Activated T-cell treated with anti-CD3 and anti-CD28 coated beads, Interleukin-2, amount 50 U/mL, for 1 hour (primary cell): Measurements from ENCODE around the gene ANTKMT.
"Not testable (repeated sequence)": the region's sequence is repeated elsewhere in the genome, so short reads cannot be mapped to it uniquely, and the experiment has no call there.

Source experiments
- DNase-seq: peaks from one replicate; pipeline ENCODE4 v3.0.0-alpha.2; 2020

Gene ANTKMT

DNA sequence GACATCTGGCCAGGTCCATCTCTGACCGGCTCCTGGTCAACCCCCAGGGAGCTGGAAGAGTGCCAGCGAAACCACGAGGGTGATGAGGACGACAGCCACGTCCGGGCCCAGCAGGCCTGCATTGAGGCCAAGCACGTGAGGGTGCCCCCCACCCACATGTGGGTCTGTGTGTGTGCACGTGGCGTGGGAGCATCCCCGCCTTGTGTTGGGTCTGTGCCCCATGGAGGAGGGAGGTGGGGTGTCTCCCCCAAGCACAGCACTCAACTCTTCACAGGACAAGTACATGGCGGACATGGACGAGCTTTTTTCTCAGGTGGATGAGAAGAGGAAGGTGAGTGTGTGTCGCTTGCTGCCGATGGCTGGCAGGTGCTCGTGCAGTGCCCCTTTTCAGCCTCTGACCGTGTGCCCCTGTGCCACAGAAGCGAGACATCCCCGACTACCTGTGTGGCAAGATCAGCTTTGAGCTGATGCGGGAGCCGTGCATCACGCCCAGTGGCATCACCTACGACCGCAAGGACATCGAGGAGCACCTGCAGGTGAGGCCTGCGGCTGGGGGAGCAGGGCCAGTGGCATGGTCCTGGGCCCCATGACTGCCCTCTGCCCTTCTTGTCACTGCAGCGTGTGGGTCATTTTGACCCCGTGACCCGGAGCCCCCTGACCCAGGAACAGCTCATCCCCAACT, 39.1 kb upstream of the ANTKMT start:
- DNase-seq: no peak

DNA sequence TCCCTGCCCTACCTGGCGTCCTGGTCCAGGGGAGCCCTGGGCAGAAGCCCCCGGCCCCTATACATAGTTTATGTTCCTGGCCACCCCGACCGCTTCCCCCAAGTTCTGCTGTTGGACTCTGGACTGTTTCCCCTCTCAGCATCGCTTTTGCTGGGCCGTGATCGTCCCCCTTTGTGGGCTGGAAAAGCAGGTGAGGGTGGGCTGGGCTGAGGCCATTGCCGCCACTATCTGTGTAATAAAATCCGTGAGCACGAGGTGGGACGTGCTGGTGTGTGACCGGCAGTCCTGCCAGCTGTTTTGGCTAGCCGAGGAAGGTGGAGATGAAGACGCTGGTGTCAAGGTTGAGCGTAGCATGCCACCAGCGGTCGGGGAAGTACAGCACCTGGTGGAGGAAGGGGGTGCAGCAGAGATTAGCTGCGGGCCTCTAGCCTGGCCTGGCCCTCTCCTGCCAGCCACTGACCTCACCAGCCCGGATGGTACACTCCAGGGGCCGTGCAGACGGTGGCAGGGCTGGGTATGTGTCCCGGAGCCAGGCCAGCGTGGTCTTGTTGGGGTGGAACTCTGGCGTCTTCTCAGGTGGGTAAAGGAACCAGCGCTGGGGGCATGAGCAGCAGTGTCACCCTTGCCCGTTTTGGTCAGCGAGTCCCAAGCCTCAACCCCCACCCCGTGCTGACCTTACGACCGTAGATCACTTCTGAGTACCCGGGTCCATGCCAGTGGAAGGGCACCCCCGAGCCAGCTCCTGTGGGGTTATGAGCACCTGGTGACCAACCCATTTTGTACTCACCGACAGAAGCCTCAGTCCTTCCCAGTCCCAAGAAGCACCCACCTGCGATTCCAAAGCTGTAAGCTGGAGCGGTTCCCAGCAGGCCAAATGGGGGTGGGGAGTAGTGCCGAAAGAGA, 38.2 kb upstream of the ANTKMT start:
- no peak for DNase-seq

DNA sequence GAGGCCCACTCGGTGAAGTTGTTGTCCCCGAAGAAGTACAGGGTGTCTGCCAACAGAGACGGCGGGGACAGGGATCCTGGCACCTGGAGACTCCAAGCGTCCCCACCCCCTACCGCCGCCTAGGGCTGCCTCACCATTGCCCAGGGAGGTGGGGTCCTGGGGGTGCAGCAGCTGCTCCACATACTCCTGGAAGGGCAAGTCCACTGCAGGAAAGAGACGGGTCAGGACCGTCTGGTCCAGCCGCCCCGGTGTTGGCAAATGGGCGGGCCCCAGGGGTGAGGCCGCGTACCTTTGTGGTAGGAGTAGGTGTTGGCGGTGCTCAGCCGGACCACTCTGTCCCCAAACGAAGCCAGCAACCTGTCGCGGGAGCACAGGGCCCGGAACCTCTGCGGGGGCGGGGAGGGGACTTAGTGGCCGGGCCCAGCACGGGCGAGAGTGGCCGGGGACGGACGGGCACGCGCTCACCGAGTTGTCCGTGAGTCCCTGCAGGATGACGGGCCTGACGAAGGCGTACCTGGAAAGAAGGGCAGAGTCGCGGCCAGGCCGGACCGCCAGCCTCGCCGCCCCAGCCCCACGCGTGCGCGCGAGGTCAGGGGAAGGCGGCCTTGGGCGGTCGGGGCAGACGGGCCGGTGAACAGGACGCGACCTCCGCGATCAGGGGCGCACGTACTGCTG, 37.4 kb upstream of the ANTKMT start:
- no peak for DNase-seq

- DNase-seq: peak; percentile 94
These were observed 36.7 kb upstream of the ANTKMT start, which contains the start of gene JMJD8 for GRCh38 chr16:684071-684794. JMJD8 (minus strand) TSS chr16:684334; CDS start chr16:684319, 15 bp downstream.

DNA sequence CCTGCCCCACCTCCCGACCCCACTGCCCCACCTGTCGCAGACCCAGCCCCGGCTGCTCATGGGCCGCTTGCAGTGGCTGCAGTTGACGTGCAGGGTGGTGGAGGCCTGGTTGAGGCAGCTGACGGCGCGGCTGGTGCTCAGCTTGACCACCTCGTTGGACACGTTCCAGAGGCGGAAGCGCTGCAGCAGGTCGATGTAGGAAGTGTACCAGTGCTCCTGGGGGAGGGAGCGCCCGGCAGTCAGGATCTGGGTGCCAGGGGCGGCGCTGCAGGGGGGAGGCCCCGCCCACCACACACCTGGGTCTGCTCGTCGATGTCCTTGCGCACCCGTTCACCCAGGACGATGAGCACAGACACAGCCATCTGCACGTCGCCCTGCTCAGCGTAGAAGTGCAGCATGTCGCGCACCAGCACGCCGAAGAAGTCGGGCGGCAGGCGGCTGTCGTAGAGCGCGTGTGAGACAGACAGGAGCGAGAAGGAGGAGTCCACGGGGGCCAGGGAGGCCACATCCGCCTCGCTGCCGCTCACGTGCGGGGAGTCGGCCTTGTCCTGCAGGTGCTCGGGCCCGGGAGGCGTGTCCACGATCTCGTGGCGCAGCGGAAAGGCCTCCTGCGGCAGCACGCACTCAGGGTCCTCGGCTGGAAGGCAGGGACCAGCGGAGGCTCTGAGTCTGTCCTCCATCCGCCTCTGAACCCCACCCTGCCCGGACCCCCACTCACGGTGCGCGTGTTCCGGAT, 35.8 kb upstream of the ANTKMT start:
- no peak for DNase-seq

- DNase-seq: no peak
These were observed 35.0 kb upstream of the ANTKMT start for GRCh38 chr16:685967-686366.

DNA sequence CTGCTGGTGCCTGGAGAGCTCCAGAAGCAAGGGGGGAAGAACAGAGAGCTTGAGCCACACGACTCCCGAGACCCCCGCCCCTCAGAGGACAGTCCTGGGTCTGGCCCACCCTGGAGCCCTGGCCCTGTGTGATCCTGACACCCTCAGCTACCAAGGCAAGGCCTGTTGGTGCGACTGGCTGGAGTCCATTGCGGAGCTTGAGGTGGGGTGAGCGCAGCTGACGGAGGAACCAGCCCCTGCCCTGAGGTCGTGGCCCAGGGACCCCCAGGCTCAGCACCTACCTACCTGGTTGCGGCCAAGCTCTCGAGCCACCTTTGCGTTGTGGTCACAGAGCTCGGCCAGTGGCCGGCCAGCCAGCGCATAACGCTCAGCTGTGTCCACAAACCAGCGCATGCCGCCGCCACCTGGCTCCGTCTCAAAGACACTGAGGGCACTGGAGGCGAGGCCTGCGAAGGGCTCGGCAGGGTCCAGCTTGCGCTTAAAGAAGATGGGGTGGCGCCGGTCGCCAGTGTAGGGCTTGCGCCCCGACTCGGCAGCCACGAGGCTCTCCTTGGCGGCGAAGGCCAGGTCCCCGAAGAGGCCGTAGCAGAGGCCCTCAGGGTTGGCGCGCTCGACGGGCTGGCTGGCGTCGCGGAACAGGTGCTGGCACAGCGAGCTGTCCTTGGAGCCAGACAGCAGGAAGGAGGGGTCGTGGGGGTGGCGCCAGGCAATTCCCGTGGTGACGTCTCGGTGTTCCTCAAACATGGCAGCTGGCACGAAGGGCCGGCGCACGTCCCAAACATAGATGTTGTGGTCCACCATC, 34.3 kb upstream of the ANTKMT start:
- no peak for DNase-seq

DNA sequence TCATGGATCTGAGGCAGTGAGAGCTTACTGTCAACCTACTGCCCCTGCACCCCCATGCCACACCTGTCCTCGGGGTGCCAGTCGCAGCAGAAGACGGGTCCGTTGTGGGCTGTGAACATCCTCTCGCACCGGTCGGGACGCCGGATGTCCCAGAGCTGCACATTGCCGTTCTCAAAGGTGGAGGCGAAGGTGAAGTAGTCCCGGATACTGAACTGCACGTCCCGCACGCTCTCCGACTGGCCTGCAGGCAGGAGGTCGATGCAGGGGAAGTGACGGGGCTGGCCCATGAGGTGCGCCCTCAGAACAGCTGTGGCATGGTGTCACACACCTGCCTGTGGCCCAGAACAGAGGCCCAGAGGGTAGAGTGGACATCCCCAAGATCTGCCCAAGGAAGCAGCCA, 33.4 kb upstream of the ANTKMT start:
- DNase-seq: no peak

- DNase-seq: no peak
These were observed 31.6 kb upstream of the ANTKMT start for GRCh38 chr16:689175-689897.

DNA sequence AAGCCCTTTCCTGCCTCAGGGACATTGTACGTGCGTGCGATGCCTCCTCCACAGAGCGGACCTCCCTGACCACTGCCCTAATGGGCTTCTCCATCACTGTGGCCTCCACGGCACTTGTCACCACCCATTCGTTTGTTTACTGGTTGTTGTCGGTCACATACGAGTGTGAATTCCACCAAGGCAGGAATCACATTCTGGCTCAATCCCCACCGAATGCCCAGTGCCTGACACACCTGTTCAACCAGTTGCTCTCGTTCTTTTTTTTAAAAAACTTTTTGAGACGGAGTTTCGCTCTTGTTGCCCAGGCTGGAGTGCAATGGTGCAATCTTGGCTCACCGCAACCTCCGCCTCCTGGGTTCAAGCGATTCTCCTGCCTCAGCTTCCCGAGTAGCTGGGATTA, 29.7 kb upstream of the ANTKMT start:
- not testable (repeated sequence) for DNase-seq

DNA sequence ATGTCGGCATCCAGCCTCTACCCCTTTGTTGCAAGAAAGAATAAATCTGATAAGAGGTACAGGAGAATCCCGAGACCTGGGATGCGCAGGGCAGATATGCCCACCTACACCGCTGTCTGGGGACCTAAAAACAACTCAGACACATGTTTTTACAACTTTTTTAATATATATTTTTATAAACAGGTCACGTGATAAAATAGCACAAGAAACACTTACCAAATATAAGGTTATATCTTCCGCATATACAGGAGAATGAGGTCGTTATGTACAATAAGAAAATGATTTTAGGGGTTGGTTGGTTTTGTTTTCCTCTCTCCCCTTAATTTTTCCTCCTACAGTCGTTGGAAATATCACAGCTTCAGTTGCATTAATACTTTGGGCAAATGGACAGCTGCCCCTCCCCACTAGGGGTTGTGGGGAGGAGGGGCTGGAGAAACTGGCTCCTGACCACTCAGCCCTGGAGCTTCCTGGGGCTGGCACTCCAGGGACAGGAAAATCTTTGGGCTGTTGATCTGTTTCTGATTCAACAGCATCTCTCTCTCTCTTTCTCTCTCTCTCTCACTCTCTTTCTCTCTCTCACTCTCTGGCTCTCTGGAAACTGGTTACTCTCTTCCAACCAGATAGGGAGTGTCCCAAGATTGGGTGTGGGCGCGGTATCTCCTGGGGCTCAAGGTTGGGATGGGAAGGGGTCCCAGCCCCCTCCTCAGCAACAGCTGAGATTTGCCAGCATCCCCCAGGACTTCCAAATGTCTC, 28.4 kb upstream of the ANTKMT start:
- no peak for DNase-seq

DNA sequence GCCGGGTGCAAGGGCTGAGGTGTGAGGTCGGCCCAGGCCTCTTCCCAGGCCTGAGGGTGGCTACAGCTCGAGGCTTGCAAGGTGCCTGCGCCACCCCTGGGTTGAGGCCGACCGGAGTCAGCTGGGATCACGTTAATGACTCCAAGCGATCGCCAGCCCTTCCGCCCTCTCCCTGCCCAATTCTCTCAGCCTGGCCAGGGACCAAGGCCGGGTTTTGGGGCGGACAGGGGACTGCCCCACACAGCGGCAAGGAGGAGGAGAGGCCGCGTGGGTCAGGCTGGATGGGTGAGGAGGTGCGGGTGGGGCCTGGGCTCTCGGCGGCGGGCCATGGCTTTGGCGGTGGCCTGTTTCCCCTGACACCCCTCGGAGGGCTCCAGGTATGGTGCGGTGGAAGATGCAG, 27.6 kb upstream of the ANTKMT start:
- DNase-seq: no peak

DNA sequence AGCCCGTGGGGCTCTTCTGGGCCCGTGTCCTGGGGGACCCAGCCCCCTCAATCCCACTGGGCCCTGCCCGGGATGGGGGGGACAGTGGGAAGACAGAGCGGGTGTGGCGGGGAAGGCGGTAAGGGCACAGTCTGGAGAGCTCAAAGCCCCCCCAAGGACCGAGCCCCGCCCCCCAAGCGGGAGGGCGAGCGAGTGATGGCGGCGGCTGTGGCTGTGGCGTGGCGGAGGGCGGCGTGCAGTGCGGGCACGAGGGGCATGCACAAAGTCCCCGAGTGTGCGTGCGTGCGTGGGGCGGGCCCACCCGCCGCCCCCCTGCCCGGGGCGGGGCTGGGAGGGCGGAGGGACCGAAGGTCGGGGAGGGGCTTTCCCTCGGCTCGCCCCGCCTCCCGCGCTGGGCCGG, 27.2 kb upstream of the ANTKMT start:
- peak; percentile 65 for DNase-seq

DNA sequence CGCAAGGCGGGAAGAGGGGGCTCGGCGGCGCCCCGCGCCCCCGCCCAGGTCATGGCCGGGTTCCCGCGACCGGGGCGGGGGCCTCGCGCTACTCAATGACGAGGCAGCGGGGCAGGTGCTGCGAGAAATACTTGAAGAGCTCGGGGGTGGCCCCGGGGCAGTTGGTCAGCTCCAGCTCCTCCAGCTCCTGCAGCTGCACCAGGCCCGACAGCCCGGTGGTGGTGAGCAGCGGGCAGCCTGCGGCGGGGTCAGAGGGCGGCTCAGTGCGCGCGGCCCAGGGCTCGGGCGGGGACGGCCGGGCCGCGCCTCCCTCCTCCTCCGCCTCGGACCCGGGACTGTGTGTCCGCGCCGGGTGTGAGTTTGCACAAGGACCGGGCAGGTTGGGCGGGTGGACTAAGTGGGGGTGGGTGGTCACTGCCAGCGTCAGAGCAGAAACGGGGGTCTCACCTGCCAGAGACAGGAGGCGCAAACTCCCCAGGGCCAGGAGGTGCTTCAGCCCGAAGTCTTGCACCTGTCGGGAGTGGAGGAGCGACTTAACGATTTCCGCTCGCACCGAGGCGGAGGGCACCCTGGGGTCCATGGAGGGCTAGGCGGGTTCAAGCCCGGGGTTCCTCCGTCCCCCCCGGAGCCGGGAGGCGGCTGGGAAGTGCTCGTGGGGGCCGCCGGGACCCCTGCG, 26.6 kb upstream of the ANTKMT start:
- peak; percentile 41 for DNase-seq

GRCh38 chr16:694863-695354, 26.0 kb upstream of the ANTKMT start:
- DNase-seq: no peak

GRCh38 chr16:695355-696089, 25.4 kb upstream of the ANTKMT start:
- DNase-seq: peak; percentile 80

GRCh38 chr16:698911-699671, 21.9 kb upstream of the ANTKMT start:
- no peak for DNase-seq
